HuH-7.5 (cell line): ENCODE data around the gene IMMP2L.

Source experiments
- DNase-seq: peaks from one replicate; pipeline ENCODE4 v3.0.0; 2011; ENCODE audit warnings: low spot score

The IMMP2L gene

DNA sequence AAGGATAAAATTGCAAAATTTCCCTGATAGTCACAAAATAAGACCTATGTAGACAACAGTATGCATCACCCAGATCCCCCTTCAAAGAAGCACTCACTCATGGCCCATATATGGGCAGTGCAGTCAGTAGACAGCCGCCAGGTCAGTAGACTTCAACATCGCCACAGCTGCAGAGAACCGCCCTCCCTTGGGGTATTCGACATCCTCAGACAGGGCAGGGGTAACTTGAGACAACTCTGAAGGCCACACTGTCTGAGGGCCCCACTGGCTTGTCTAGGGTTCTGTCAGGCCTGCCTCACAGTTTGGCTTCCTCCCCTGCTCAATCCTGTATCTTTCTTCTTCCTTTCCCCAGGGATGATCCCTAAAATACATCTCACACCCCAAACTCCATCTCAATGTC, 172.3 kb downstream of the IMMP2L start:
- DNase-seq, result no peak

DNA sequence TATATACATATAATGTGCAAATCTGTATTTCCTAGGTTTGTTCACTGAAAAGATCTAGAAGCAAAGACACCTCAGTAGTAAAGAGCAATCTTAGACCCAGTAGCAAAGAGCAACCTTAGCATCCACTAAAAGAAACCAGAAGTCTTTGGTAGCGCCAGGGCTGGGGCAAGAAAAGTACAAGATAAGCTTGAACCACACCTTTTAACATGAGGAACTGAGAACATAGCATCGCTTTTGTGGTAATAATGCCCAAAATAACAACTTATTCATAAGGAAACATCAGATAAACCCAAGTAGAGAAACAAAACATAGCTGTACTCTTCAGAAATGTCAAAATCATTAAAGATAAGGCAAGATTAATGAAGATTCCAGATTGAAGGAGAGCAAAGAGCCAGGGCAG, 173.4 kb downstream of the IMMP2L start:
- no peak for DNase-seq

DNA sequence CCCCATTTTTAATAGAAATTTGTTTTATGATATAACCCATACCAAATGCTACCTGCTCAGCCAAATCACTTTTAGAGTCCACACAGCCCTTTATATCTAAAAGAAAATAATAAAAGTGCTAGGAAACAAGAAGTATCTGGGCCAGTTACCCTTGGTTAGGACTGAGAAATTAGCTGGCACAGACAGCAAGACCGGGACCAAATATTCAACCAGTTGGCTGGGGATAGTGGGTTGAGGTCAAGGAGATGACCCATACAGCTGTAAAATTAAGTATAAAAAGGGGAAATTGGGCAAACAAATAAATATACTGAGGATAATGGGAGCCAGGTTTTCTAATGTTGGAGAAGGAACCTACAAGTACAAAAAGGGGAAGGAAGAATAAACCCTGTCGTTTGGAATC, 174.3 kb downstream of the IMMP2L start:
- DNase-seq, result no peak

DNA sequence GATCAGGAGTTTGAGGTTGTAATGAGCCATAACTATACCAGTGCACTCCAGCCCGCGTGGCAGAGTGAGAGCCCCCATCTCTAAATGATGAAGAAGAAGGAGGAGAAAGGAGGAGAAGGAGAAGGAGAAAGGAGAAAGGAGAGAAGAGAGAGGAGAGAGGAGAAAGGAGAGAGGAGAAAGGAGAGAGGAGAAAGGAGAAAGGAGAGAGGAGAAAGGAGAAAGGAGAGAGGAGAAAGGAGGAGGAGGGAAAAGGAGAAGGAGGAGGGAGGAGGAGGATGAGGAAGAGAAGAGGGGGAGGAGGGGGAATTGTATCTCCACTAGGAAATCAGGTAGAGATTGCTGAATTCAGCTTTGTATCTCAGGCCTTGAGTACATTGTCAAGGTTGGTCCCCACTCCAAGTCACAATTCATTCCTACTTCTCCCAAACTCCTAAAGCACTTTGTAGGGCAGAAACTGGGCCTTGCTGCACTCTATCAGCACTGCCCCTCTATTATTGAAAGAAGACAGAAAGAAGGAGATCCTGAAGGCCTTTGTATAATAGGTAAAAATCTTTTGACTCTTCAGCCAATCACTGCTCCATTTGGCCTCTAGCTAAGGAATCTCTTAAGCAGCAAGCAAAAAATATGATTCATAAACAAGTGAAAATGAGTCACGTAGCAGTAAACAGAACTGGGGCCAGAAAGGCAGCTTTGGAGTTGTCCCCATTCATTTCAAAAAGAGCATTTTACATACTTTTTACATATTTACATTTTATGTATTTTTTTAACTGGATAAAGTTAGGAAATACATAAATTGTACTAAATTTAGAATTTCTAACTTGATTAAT, 178.0 kb downstream of the IMMP2L start:
- DNase-seq, result no peak

DNA sequence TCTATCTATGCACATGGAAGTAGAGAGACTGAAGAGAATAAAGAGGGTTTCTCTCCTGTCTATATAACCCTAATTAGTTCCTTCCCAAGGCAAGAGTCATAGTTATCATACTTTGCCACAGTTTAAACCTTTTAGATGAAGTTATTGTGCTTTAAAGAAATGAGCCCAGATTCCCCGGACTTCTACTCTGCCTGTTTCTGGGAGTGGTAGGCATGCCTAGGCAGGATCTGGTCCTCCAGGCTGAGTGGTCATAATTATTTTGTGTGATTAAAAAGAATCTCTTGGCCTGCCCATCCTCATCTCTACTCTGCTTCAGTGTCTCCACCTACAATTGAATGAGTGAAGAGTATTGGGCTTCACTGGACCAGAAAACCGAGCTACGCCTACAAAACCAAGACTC, 179.2 kb downstream of the IMMP2L start:
- DNase-seq, result no peak

DNA sequence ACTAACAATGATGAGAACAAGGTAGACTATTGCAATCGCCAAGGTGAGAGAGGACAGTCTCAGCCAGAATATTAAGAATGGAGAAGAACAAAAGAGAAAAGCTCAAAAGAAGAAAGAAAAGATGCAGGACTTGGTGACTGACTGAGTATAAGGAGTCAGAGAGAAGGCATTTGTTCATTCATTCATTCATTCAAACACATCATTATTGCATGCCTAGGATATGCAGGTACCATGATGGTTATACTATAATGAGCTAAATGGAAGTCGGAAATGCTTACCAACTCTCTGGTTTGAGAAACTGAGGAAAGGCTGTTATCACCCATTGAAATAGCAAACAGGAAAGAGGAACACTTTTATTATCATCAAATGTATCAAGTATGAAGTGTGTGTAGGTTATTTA, 180.7 kb downstream of the IMMP2L start:
- no peak for DNase-seq

DNA sequence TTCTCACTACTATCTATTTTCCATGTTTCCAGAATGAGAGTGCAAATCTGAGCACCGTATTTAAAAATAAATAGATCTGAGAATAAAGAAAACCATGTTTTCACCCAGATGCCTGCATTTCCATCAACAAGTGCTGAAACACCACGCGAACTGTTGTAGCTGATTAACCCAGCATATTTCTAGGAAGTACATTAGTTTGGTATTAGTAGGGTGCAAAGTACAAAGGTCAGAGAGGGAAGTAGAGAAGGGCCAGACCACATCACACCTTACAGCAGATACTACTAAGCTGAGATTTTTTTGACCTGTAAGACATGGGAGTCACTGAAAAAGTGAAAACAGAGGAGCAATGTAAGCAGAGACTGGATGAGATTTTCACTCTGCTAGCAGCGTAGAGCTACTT, 181.3 kb downstream of the IMMP2L start:
- peak; percentile 19 for DNase-seq

DNA sequence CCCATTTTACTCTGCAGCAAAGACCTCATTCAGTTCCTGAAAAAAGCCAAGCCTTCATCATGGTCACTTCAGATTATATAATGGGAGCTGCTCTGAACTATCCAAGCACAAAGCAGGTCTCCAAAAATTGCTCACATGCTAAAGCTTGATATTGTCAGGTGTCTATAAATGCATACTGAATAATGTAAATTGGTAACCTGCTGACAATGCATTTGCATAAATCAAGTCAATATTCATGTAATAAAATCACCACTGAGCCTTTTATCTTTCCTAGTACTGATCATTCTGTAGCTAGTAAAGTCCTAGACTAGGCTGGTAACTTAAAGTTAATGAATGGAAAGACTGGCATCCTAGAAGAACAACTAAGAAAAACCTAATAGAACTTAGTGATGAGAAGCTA, 188.3 kb downstream of the IMMP2L start:
- no peak for DNase-seq

DNA sequence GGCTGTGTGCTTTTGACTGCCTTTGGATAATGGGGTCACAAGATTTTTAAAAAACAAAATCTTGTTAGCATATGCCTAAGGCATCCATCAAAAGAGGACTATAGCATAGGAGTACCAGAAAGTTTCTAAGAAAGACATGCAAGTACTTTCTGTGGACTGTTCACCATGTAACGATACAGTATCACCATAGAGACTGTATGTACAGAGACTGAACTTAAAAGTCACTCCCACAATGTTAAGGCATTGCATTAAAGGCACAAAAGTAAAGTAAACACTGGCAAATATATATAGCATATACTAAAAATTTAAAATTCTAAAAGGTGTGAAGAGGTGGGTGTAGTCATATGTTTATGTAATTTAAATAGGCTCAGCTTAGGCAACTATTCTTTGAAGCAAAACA, 190.9 kb downstream of the IMMP2L start:
- DNase-seq, result no peak

DNA sequence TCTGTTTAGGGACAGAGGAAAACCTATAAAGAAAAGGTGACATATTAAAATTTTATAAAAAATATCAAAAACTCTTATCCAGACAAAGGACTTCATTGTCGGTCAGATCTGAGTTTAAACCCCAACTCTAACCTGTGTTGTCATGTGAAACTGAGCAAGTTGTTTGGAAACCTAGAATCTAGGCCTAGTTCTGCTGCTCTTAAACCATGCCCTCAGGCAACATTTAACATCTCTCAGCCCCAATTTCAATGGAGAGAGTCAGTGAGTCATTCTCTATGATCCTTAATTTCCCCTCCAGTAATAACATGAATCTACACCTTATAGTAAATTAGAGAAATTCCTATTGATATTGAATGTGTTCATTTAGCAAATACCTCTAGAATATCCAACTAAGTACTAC, 192.3 kb downstream of the IMMP2L start:
- no peak for DNase-seq

DNA sequence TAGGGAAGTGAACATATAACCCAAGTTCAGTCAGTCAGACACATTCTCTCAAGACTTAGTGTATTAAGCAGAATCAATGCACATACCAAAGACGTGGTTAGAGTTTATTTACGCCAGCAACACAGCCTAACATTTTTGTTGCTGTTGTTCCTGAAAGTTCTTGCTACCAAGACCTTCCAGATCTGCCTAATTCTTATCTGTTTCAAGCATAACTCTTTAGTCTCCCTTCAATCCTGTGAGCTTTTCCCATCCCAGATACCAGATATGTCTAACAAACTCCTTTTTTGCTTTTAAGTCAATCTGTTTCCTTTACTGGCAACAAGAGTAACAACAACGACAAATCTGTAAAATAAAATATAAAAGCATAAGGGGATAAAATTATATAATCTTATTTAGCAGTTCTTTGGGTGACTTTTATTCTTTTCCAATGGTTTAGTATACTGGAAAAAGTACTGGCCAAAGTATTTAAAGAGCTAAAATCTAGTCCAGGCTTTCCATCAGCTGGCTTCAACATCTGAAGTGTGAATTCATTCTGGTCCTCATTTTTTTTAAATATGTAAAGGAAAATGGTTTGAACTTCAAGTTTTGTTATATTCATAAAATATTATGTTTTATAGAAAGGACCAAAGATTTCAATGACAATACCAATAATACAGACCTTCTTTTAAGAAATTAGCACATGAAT, 193.8 kb downstream of the IMMP2L start:
- DNase-seq, result no peak

DNA sequence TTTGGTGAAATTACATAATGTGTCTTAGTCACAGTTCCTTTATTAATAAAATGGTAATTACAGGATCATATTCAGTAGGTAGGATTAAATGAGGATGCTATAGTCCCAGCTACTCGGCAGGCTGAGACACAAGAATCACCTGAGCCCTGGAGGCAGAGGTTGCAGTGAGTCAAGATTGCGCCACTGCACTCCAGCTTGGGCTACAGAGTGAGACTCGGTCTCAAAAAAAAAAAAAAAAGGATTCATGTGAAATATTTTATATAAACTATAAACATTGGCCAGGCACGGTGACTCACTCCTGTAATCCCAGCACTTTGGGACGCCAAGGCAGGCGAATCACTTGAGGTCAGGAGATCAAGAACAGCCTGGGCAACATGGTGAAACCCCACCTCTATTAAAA, 197.9 kb downstream of the IMMP2L start:
- DNase-seq, result no peak

DNA sequence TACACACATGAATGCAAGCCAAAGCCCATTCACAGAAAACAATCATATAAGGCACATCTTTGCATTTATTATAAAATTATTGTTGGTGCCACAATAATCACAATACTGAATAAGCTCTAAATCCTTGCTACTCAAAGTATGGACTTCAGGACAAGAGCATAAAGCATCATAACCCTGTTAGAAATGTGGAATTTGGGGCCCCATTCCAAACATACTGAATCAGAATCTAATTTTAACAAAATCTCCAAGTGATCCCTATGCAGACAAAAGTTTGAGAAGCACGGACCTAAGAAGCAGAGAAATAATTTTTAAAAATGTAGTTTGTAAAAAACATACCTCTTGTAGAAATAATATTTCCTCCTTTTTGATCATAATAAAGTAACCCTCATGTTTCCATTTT, 199.2 kb downstream of the IMMP2L start:
- no peak for DNase-seq

DNA sequence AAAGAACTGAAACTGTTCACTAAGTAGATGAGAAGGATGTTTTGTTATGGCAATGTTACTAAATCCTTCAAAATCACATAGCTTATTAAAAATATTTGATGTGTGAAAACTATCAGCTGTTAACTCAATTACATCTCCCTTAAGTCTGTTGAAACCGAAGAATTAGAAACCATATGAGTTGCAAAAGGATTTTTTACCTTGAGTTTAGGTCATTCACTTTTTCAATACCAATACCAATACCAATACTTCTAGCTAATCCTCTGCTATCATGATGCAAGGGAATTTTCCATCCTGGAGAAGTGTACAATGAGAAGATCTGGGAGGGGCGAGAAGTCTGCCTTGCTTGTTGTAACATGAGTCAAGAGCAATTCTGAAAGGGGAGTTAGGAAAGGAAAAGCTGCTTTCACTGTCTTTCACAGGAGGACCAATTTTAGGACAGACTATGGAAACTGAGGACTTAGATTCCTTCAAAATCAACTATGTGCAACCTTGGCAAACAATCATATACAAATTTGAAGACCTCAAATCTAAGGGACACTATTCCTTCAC, 199.7 kb downstream of the IMMP2L start:
- DNase-seq, result no peak

DNA sequence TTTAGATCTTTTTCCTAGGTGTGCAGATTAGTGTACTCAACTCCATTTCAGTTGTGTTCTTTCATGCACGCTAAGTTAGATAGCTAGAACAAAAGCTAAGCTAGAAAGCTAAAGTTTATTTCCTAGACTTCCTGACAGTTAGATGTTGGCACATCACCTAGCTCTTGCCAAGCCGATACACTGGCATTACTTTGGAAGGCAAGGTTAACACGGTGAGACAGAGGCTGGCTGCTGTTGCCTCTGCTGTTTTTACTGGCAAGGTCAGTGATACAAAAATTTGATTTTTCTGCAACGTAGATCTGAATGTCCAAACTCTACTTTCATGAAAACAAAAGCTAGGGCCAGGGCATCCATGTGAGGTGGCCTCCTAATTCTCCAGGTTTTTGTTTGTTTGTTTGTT, 203.4 kb downstream of the IMMP2L start:
- DNase-seq, result no peak

DNA sequence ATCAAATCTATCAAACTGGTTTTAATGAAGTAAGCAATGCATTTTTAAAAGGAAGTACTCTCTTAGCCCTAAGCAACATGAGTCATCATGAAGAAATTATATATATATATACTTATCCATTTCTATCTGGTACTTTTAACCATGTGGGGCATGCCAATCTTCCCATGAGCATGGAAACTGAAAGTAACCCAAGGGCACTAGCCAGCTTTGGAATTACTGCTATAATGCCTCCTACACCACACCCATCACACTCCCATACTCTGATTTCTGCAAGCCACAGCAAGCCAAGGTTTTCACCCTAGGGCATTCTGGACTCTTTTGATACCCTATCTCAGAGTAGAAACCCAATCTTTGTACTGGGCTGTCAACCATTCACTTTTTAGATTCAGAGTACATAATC, 204.6 kb downstream of the IMMP2L start:
- DNase-seq, result no peak

DNA sequence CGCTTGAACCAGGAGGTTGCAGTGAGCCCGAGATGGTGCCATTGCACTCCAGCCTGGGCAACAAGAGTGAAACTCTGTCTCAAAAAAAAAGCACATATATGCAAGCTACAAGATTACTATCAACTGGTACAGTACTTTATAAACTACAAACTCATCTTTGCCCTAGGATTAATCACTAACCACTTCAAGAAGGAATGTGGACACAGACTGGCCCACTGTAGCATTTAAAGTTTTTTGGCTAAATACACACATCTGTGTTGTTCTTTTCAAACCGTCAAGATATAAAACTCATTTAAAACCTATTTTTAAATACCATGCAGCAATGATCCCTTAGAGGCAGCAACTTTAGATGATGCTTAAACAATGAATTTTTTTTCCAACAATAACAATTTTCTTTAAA, 205.4 kb downstream of the IMMP2L start:
- DNase-seq, result no peak

DNA sequence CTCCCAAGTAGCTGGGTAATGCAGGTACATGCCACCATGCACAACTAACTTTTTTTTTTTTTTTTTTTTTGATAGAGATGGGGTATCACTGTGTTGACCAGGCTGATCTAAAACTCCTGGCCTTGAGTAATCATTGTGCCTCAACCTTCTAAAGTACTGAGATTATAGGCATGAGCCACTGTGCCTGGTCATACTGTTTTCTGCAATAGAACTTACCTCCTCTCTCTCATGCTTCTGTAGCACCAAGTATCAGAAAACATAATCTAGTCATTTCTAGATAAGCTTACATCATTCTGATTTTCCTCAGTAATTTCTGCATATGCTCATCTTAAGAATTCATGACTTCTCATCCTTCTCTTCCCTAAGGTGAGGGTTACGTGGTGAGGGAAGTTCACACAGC, 210.0 kb downstream of the IMMP2L start:
- DNase-seq, result no peak

DNA sequence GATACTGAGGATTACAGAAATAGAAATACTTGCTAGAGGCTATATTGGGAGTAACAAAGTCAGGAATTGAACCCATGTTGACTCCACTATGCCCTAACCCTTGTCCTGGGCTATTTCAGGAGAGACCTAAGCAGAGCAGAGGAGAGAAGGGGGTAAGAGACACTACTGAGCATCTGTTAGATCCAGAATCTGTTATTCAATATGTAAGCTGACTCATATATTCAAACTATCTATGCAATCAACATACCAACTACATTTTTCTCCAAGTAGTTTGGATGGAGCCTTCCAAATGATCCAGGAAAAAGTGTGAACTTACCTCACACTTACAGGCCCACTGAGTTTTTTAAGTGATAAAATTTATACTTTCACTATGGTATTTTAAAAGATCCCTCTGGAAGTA, 216.1 kb downstream of the IMMP2L start:
- DNase-seq, result no peak

DNA sequence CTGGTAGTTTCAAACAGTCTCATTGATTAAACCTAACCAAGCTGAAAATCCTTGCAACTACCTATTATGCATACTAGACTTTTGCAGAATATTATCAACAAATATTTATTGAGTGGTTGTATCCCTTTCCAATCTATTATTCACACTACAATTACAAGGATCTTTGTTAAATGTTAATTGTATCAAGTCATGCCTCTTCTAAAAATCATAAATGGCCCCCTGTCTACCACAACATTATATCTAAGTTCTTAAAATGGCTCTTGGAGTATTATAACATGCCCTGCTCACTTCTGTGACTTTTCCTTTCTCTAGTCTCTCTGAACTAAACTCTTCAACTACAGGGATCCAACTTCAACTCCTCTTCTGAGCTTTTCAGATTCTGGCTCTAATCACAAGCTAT, 219.3 kb downstream of the IMMP2L start:
- no peak for DNase-seq

DNA sequence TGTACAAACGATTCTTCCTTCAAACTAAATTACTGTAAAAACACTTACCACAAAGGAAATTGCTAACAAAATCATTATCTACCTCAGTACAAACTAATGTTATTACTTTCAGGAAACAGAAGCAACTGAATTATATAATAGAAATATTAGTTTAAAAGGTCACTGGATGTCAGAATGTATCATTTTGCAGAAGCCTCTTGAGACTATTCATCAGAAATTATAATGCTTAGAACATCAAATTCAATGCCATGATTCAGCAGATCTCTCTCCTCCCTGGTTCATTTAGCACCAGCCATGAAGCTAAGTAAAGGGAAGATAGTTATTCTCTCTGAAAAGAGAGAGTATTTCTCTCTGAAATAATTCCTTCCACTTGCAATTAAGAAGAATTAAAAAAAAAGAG, 223.3 kb downstream of the IMMP2L start:
- no peak for DNase-seq

DNA sequence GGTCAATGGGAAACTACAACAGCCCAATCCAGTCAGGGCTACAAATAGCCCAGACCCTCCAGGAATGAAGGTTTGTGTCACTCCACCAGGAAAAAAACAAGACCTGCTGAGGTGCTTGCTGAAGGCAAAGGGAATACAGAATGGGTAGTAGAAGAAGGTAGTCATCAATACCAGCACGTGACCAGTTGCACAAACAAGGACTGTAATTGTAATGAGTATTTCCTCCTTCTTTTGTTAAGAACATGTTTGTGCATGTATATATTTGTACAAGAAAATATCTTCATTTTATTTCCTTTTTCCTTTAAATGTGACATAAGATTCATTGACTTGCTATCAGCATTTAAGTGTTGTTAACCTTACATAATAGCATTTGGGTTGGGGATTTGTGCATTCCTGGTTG, 229.3 kb downstream of the IMMP2L start:
- DNase-seq, result no peak

DNA sequence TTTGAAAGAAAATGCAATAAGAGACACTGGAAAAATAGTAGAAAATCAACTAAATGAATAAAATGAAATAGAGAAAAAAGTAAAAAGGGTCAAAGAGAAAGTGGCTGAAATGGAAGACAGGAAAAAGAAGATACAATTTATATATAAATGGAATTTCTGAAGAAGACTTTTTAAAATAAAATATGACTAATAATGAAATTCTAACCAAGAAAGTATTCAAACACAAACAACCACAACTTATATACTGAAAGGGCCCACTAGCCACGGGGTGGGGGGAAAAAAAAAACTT, 232.1 kb downstream of the IMMP2L start:
- no peak for DNase-seq
